ENCODE measurements around the gene FRMD1. TPM values are rescaled to one million over a fixed set of nuclear protein-coding genes. Genes with fewer than 3 reads are reported as not detected.

Gene FRMD1
- total RNA-seq, 1 donor from 2014 or later = not detected

GRCh38 chr6:168060521-168060931 is 18.5 kb downstream of the FRMD1 start:
- Mint-ChIP-seq H3K27ac (no peak overlapping the region), H3K27me3 (ENCODE audit: insufficient read depth) (no peaks in the 10 kb centered on the region), H3K4me1 (ENCODE audit: low read depth) (no peaks in the 10 kb centered on the region), H3K4me3 (no peak overlapping the region), H3K36me3 (ENCODE audit: low read depth) (no peaks in the 10 kb centered on the region), H3K9me3 (no peaks in the 10 kb centered on the region)
- no peak for DNase-seq (ENCODE audit: low spot score)
- intact Hi-C loops (cut with micrococcal nuclease) = no loop called here

GRCh38 chr6:168058691-168059551 is 20.1 kb downstream of the FRMD1 start:
- no peak overlapping the region for H3K4me3 Mint-ChIP-seq
- no peak overlapping the region for H3K27ac Mint-ChIP-seq
- intact Hi-C loops (cut with micrococcal nuclease) = no loop called here

GRCh38 chr6:168057836-168058235 is 21.2 kb downstream of the FRMD1 start:
- DNase-seq (ENCODE audit: low spot score) = no peak
- H3K4me1 Mint-ChIP-seq (ENCODE audit: low read depth) = no peaks in the 10 kb centered on the region
- no peak overlapping the region for H3K4me3 Mint-ChIP-seq
- intact Hi-C loops (cut with micrococcal nuclease) = no loop called here
- H3K9me3 Mint-ChIP-seq = no peaks in the 10 kb centered on the region
- no peak overlapping the region for H3K27ac Mint-ChIP-seq
- no peaks in the 10 kb centered on the region for H3K27me3 Mint-ChIP-seq (ENCODE audit: insufficient read depth)
- H3K36me3 Mint-ChIP-seq (ENCODE audit: low read depth) = no peaks in the 10 kb centered on the region

More at GRCh38 chr6:168058691-168059551, 20.1 kb downstream of the FRMD1 start:
- no peak for DNase-seq (ENCODE audit: low spot score)
- Mint-ChIP-seq H3K36me3 (ENCODE audit: low read depth) (no peaks in the 10 kb centered on the region), H3K27me3 (ENCODE audit: insufficient read depth) (no peaks in the 10 kb centered on the region), H3K4me1 (ENCODE audit: low read depth) (no peaks in the 10 kb centered on the region), H3K9me3 (no peaks in the 10 kb centered on the region)

GRCh38 chr6:168056892-168057527 is 22.0 kb downstream of the FRMD1 start:
- Mint-ChIP-seq H3K27me3 (ENCODE audit: insufficient read depth) (no peaks in the 10 kb centered on the region), H3K4me1 (ENCODE audit: low read depth) (no peaks in the 10 kb centered on the region), H3K9me3 (no peaks in the 10 kb centered on the region), H3K27ac (no peak overlapping the region), H3K36me3 (ENCODE audit: low read depth) (no peaks in the 10 kb centered on the region), H3K4me3 (no peak overlapping the region)
- no peak for DNase-seq (ENCODE audit: low spot score)
- intact Hi-C loops (cut with micrococcal nuclease) = no loop called here

- H3K27ac Mint-ChIP-seq = no peak overlapping the region
- H3K9me3 Mint-ChIP-seq = no peaks in the 10 kb centered on the region
- intact Hi-C loops (cut with micrococcal nuclease) = no loop called here
- no peaks in the 10 kb centered on the region for H3K4me1 Mint-ChIP-seq (ENCODE audit: low read depth)
- no peak for DNase-seq (ENCODE audit: low spot score)
- H3K36me3 Mint-ChIP-seq (ENCODE audit: low read depth) = no peaks in the 10 kb centered on the region
- no peak overlapping the region for H3K4me3 Mint-ChIP-seq
- no peaks in the 10 kb centered on the region for H3K27me3 Mint-ChIP-seq (ENCODE audit: insufficient read depth)
Measured at GRCh38 chr6:168055696-168056489, 23.1 kb downstream of the FRMD1 start.

- Mint-ChIP-seq H3K4me3 (no peak overlapping the region), H3K9me3 (no peaks in the 10 kb centered on the region), H3K27ac (no peak overlapping the region), H3K27me3 (ENCODE audit: insufficient read depth) (no peaks in the 10 kb centered on the region), H3K4me1 (ENCODE audit: low read depth) (no peaks in the 10 kb centered on the region), H3K36me3 (ENCODE audit: low read depth) (no peaks in the 10 kb centered on the region)
- DNase-seq (ENCODE audit: low spot score) = no peak
- intact Hi-C loops (cut with micrococcal nuclease) = no loop called here
Measured at GRCh38 chr6:168054765-168055560, 24.0 kb downstream of the FRMD1 start.

- no peaks in the 10 kb centered on the region for H3K27me3 Mint-ChIP-seq (ENCODE audit: insufficient read depth)
- DNase-seq (ENCODE audit: low spot score) = no peak
- H3K9me3 Mint-ChIP-seq = no peaks in the 10 kb centered on the region
- no peaks in the 10 kb centered on the region for H3K4me1 Mint-ChIP-seq (ENCODE audit: low read depth)
- intact Hi-C loops (cut with micrococcal nuclease) = no loop called here
- H3K36me3 Mint-ChIP-seq (ENCODE audit: low read depth) = no peaks in the 10 kb centered on the region
- no peak overlapping the region for H3K27ac Mint-ChIP-seq
- H3K4me3 Mint-ChIP-seq = no peak overlapping the region
Measured at GRCh38 chr6:168053957-168054471, 25.0 kb downstream of the FRMD1 start.

- H3K27ac Mint-ChIP-seq = no peak overlapping the region
- no peaks in the 10 kb centered on the region for H3K36me3 Mint-ChIP-seq (ENCODE audit: low read depth)
- H3K4me1 Mint-ChIP-seq (ENCODE audit: low read depth) = no peaks in the 10 kb centered on the region
- H3K4me3 Mint-ChIP-seq = no peak overlapping the region
- no peaks in the 10 kb centered on the region for H3K9me3 Mint-ChIP-seq
- H3K27me3 Mint-ChIP-seq (ENCODE audit: insufficient read depth) = no peaks in the 10 kb centered on the region
- intact Hi-C loops (cut with micrococcal nuclease) = no loop called here
- DNase-seq (ENCODE audit: low spot score) = no peak
Measured at GRCh38 chr6:168053086-168053956, 25.7 kb downstream of the FRMD1 start.

GRCh38 chr6:168052291-168052891 is 26.6 kb downstream of the FRMD1 start:
- intact Hi-C loops (cut with micrococcal nuclease) = no loop called here
- no peak for DNase-seq (ENCODE audit: low spot score)
- H3K4me3 Mint-ChIP-seq = no peak overlapping the region
- H3K9me3 Mint-ChIP-seq = no peaks in the 10 kb centered on the region
- H3K27ac Mint-ChIP-seq = no peak overlapping the region
- H3K4me1 Mint-ChIP-seq (ENCODE audit: low read depth) = no peaks in the 10 kb centered on the region
- no peaks in the 10 kb centered on the region for H3K27me3 Mint-ChIP-seq (ENCODE audit: insufficient read depth)
- H3K36me3 Mint-ChIP-seq (ENCODE audit: low read depth) = no peaks in the 10 kb centered on the region

GRCh38 chr6:168051648-168052047 is 27.4 kb downstream of the FRMD1 start:
- H3K4me1 Mint-ChIP-seq (ENCODE audit: low read depth) = no peaks in the 10 kb centered on the region
- no peak overlapping the region for H3K27ac Mint-ChIP-seq
- no peaks in the 10 kb centered on the region for H3K36me3 Mint-ChIP-seq (ENCODE audit: low read depth)
- no peak for DNase-seq (ENCODE audit: low spot score)
- no peaks in the 10 kb centered on the region for H3K9me3 Mint-ChIP-seq
- H3K27me3 Mint-ChIP-seq (ENCODE audit: insufficient read depth) = no peaks in the 10 kb centered on the region
- intact Hi-C loops (cut with micrococcal nuclease) = no loop called here
- H3K4me3 Mint-ChIP-seq = no peak overlapping the region

GRCh38 chr6:168050881-168051586 is 28.0 kb downstream of the FRMD1 start:
- Mint-ChIP-seq H3K27me3 (ENCODE audit: insufficient read depth) (no peaks in the 10 kb centered on the region), H3K36me3 (ENCODE audit: low read depth) (no peaks in the 10 kb centered on the region), H3K4me3 (no peak overlapping the region), H3K9me3 (no peaks in the 10 kb centered on the region), H3K27ac (no peak overlapping the region), H3K4me1 (ENCODE audit: low read depth) (no peaks in the 10 kb centered on the region)
- intact Hi-C loops (cut with micrococcal nuclease) = no loop called here
- no peak for DNase-seq (ENCODE audit: low spot score)

Measured in activated T-helper 1 cell treated with anti-CD3 and anti-CD28 coated beads, Interleukin-12 subunit alpha, Interleukin-12 subunit beta, Interleukin-2, Interleukin-4 antibody, amounts not matched to agents 30 ng/mL and 10 ng/mL and 1 ng/mL, durations not matched to agents 14 hours and 24 hours and 36 hours (primary cell).